ENCODE results near the gene RASL12.
A peak's percentile ranks its signal among the peaks of the same experiment; 100 is the strongest.

The RASL12 gene

GRCh38 chr15:65092911-65093792, 25.4 kb upstream of the RASL12 start:
- no peak for DNase-seq (ENCODE audit: low read depth in 2 of 2)

GRCh38 chr15:65091946-65092770, 24.4 kb upstream of the RASL12 start:
- DNase-seq (ENCODE audit: low read depth in 2 of 2), result no peak

- DNase-seq (ENCODE audit: low read depth in 2 of 2), result no peak
Observed at GRCh38 chr15:65089206-65089824, 21.5 kb upstream of the RASL12 start.

GRCh38 chr15:65088643-65089021, 20.8 kb upstream of the RASL12 start:
- no peak for DNase-seq (ENCODE audit: low read depth in 2 of 2)

- DNase-seq (ENCODE audit: low read depth in 2 of 2), result no peak
Observed at GRCh38 chr15:65087873-65088642, 20.3 kb upstream of the RASL12 start.

- DNase-seq (ENCODE audit: low read depth in 2 of 2), result no peak
Observed at GRCh38 chr15:65087411-65087810, 19.6 kb upstream of the RASL12 start.

GRCh38 chr15:65086680-65087111, 18.9 kb upstream of the RASL12 start:
- DNase-seq (ENCODE audit: low read depth in 2 of 2), result no peak

- no peak for DNase-seq (ENCODE audit: low read depth in 2 of 2)
Observed at GRCh38 chr15:65085990-65086679, 18.3 kb upstream of the RASL12 start.

- no peak for DNase-seq (ENCODE audit: low read depth in 2 of 2)
Observed at GRCh38 chr15:65085207-65085753, 17.5 kb upstream of the RASL12 start.

GRCh38 chr15:65084500-65085206, 16.9 kb upstream of the RASL12 start:
- no peak for DNase-seq (ENCODE audit: low read depth in 2 of 2)

- DNase-seq (ENCODE audit: low read depth in 2 of 2), result no peak
Observed at GRCh38 chr15:65083262-65083701, 15.5 kb upstream of the RASL12 start.

GRCh38 chr15:65082303-65082953, 14.6 kb upstream of the RASL12 start:
- DNase-seq (ENCODE audit: low read depth in 2 of 2), result no peak

GRCh38 chr15:65081758-65082157, 14.0 kb upstream of the RASL12 start:
- peak in 1 of 2 donors; percentile 13 for DNase-seq (ENCODE audit: low read depth in 2 of 2)

- no peak for DNase-seq (ENCODE audit: low read depth in 2 of 2)
Observed at GRCh38 chr15:65081270-65081669, 13.5 kb upstream of the RASL12 start.

GRCh38 chr15:65079580-65079979, 11.8 kb upstream of the RASL12 start:
- DNase-seq (ENCODE audit: low read depth in 2 of 2), result no peak

GRCh38 chr15:65077981-65078352, 10.2 kb upstream of the RASL12 start:
- DNase-seq (ENCODE audit: low read depth in 2 of 2), result peak in 1 of 2 donors; percentile 10

GRCh38 chr15:65077291-65077980, 9.6 kb upstream of the RASL12 start:
- no peak for DNase-seq (ENCODE audit: low read depth in 2 of 2)

- no peak for DNase-seq (ENCODE audit: low read depth in 2 of 2)
Observed at GRCh38 chr15:65076486-65077290, 8.9 kb upstream of the RASL12 start, which contains the start of gene KBTBD13. KBTBD13 (plus strand) TSS chr15:65076746; CDS start chr15:65076816, 70 bp downstream.

Measured in activated CD8-positive, alpha-beta memory T cell treated with anti-CD3 and anti-CD28 coated beads for 4 hours (primary cell).